LNCaP clone FGC (cell line): Measurements from ENCODE around the gene TMEM235.
A peak's percentile ranks its signal among the peaks of the same experiment; 100 is the strongest.

ENCODE experiments used
- DNase-seq: peaks from one replicate; pipeline ENCODE4 v3.0.0-alpha.2; 2011; ENCODE audit warnings: low read depth
- H3K4me3 ChIP-seq: 2 replicates; pipeline ENCODE4 v1.5.1; 2011; ENCODE audit warnings: mild to moderate bottlenecking, low read depth, low read length, control low read depth
- TF ChIP-seq, protein P1 (sequence below): IDR thresholded peaks from 2 replicates; pipeline ENCODE4 v1.5.1; 2012; ENCODE audit warnings: mild to moderate bottlenecking; ENCODE audit not compliant: control insufficient read depth, insufficient read depth; ENCODE audit errors: extremely low read depth

TMEM235 gene

DNA sequence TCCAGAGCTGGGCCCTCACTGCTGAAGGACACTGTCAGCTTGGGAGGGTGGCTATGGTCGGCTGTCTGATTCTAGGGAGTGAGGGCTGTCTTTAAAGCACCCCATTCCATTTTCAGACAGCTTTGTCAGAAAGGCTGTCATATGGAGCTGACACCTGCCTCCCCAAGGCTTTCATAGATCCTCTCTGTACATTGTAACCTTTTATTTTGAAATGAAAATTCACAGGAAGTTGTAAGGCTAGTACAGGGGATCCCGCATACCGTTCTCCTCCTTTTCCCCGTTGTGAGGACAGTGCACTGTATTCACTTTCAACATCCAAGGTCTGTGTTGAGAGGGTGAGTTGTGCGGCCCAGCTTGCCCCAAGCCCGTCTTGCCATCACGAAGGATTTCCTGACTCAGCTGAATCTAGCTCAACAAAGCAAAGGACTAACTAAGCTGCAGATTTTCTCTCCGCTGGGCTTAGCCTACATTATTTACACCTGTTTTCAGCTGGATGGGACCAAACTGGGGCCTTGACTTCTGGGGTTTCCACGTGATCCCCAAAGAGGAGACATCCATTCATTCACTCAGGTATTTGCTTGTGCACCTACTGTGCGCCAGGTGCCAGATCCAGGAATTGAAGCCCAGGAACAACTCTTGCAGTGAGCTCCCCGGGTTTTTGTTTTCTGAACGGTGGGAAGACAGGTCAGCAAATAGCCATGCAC is 5.2 kb upstream of the TMEM235 start:
- TF ChIP-seq, protein P1, sequence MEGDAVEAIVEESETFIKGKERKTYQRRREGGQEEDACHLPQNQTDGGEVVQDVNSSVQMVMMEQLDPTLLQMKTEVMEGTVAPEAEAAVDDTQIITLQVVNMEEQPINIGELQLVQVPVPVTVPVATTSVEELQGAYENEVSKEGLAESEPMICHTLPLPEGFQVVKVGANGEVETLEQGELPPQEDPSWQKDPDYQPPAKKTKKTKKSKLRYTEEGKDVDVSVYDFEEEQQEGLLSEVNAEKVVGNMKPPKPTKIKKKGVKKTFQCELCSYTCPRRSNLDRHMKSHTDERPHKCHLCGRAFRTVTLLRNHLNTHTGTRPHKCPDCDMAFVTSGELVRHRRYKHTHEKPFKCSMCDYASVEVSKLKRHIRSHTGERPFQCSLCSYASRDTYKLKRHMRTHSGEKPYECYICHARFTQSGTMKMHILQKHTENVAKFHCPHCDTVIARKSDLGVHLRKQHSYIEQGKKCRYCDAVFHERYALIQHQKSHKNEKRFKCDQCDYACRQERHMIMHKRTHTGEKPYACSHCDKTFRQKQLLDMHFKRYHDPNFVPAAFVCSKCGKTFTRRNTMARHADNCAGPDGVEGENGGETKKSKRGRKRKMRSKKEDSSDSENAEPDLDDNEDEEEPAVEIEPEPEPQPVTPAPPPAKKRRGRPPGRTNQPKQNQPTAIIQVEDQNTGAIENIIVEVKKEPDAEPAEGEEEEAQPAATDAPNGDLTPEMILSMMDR, result no peak
- DNase-seq, result no peak
- H3K4me3 ChIP-seq, result no peak overlapping the region

DNA sequence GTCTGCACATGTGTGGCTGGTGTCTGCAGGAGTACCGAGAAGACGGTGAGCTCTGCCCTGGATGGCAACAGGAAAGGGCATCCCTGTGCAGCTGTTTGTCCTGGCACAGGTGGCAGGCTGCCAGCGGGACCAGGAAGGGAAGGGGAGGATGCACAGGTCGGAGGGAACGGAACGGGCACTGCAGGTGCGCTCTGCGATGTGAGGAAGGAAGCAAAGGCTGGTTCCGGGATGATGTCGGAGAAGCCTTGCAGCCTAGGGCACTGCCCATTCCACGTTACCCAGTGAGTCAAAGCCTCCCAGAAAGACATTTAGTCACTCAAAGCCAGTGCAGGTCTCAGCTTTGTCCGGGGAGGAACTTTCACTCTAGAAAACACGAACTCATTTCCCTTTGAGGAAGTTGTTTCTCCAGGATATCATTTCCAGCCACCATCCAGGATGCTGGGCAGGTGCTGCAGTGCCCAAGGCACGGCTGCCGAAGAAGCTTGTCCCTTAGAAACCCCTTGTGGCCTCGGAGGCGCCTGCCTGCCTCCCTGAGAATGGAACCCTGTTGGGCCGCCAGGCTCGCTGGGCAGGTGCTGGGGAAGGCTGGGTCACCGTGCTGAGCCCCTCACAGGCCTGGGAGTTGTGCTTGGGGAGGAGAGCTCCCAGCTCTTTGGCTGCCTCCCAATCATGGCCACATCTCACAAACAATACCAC is 4.5 kb upstream of the TMEM235 start:
- TF ChIP-seq, protein P1, result no peak
- DNase-seq, result peak; percentile 40
- no peak overlapping the region for H3K4me3 ChIP-seq

DNA sequence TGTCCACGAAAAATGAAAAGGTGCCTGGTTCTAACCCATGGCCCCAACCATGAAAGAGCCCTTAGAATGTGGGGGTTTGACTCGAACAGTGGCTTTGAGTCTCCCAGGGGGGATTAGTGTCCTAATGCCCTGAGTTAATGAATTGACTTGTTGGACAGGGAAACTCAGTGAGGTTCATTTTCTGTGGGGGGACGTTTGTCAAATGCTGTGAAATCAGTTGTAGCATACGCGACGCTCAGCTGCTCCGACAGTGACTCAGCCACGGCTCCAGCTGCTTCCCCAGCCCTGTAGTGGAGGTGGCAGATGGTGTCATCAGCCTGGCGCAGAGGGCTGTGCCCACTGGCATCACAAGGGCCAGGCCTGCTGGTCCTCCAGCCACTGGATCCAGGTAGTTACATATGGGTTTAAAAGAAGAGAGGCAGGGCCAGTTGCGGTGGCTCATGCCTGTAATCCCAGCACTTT is 3.9 kb upstream of the TMEM235 start:
- TF ChIP-seq, protein P1, result no peak
- no peak for DNase-seq
- H3K4me3 ChIP-seq, result no peak overlapping the region

DNA sequence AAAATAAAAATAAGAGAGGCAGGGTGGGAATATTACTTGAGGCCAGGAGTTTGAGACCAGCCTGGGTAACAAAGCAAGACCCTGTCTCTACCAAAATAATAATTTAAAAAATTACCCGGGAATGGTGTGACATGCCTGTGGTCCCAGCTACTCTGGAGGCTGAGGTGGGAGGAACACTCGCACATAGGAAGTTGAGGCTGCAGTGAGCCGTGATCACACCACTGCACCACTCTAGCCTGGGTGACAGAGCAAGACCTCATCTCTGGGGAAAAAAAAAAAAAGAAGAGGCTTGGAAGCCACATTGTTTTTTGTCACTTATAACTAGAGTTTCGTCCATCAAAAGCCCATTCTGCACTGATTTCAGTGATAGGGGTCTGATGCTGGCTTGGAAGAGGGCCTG is 3.3 kb upstream of the TMEM235 start:
- no peak overlapping the region for H3K4me3 ChIP-seq
- TF ChIP-seq, protein P1, result no peak
- DNase-seq, result no peak

DNA sequence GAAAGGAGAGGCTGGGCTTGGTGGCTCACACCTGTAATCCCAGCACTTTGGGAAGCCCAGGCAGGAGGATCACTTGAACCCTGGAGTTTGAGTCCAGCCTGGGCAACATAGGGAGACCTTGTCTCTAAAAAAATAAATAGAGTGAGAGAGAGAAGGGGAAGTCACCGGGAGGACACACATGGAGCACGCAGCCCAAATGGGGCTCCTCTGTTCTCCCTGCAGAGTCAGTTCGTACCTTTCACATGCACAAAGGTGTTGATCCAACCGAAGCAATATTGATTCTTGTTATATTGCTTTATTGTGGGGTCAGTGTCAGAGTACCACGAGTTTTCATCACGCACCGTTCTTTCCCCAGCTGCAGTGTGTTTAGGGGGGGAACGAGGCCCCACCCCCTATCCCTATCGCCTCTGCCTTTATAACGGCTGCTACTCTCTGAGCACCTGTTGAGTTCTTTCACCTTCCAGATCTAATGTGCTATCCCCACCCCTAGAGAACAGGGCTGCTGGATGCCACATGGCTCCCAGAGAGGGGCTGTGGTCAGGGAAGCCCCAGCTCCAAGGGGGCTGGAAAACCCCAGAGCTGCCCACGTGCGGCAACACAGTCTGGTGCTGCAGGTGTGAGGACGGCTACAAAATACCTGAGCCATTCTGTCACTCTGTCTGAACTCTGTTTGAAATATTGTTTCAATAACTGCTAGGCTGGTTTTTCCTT is 1.0 kb upstream of the TMEM235 start:
- H3K4me3 ChIP-seq, result no peak overlapping the region
- DNase-seq, result no peak
- TF ChIP-seq, protein P1, result no peak

DNA sequence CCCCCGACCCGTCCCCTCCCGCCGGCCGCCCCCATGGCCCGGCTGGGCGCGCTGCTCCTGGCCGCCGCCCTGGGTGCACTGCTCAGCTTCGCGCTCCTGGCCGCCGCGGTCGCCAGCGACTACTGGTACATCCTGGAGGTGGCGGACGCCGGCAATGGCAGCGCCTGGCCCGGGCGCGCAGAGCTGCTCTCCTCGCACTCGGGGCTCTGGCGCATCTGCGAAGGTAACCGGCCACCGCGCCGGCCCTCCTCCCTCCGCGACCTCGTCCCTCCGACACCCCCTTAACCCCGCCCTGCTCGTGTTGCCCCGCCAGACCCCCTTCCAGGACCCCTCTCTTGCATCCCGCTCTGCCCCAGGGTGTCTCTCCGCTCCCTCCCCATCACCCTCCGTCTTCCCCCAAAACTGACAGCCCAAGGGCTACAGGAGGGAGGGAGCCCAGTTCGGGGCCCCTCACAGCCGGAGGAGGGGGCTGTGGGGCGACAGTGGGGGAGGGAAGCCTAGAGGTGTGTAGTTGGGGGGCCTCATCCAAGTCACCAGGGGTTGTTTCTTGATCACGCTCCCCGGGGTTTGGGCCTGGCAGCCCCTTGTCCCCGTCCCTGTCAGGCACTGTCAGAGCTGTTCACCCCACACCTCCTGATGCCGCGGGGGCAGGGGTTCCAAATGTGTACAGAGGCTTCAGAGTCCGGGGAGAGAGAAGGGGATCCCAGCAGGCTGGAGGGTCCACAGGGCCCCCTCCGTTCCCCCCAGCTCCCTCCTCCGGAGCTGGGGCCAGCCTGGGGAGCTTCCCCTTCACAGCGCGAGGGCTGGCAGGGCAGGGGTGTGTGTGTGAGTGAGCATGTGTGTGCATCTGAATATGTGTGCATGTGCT is 794 bp downstream of the TMEM235 start:
- TF ChIP-seq, protein P1, result no peak
- DNase-seq, result no peak
- H3K4me3 ChIP-seq, result no peak overlapping the region
